ENCODE results near the gene RBM14. TPM values are rescaled to one million over a fixed set of nuclear protein-coding genes. Genes with fewer than 3 reads are reported as not detected.
"Not testable (repeated sequence)": the region's sequence is repeated elsewhere in the genome, so short reads cannot be mapped to it uniquely, and the experiment has no call there.

Gene RBM14
- total RNA-seq, 1 donor from 2014 or later = 49.9 TPM

- H3K4me3 ChIP-seq (ENCODE audit: low read depth, low read length) = peak within 1 kb of the TSS; percentile 93
- peak; percentile 98 for DNase-seq (ENCODE audit: low read depth)
- H3K36me3 ChIP-seq (ENCODE audit: control insufficient read depth, insufficient read depth, low read length) = no peaks in the 10 kb centered on the region
- H3K27me3 ChIP-seq (ENCODE audit: control insufficient read depth, insufficient read depth, low read length) = no peaks in the 10 kb centered on the region
- TF ChIP-seq, protein P1, sequence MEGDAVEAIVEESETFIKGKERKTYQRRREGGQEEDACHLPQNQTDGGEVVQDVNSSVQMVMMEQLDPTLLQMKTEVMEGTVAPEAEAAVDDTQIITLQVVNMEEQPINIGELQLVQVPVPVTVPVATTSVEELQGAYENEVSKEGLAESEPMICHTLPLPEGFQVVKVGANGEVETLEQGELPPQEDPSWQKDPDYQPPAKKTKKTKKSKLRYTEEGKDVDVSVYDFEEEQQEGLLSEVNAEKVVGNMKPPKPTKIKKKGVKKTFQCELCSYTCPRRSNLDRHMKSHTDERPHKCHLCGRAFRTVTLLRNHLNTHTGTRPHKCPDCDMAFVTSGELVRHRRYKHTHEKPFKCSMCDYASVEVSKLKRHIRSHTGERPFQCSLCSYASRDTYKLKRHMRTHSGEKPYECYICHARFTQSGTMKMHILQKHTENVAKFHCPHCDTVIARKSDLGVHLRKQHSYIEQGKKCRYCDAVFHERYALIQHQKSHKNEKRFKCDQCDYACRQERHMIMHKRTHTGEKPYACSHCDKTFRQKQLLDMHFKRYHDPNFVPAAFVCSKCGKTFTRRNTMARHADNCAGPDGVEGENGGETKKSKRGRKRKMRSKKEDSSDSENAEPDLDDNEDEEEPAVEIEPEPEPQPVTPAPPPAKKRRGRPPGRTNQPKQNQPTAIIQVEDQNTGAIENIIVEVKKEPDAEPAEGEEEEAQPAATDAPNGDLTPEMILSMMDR (IDR thresholded peaks at IDR 0.05; ENCODE audit: insufficient read depth, low read length, poor library complexity, severe bottlenecking) = no peak
These were observed 22.0 kb downstream of the RBM14 start, which contains the start of gene RBM4 for GRCh38 chr11:66638177-66639065. Gene RBM4, plus strand, starts transcription at chr11:66638703. Its CDS starts 1,009 bp downstream, at chr11:66639712.

- TF ChIP-seq, protein P1 (IDR thresholded peaks at IDR 0.05; ENCODE audit: insufficient read depth, low read length, poor library complexity, severe bottlenecking) = no peak
- Histone ChIP-seq H3K27me3 (ENCODE audit: control insufficient read depth, insufficient read depth, low read length) (no peaks in the 10 kb centered on the region), H3K36me3 (ENCODE audit: control insufficient read depth, insufficient read depth, low read length) (peaks cover 1% of the 10 kb centered on the region), H3K4me3 (ENCODE audit: low read depth, low read length) (peak overlapping the region; percentile 93)
- DNase-seq (ENCODE audit: low read depth) = no peak
These were observed 22.8 kb downstream of the RBM14 start for GRCh38 chr11:66639066-66639813.

GRCh38 chr11:66639814-66640340 is 23.4 kb downstream of the RBM14 start:
- H3K4me3 ChIP-seq (ENCODE audit: low read depth, low read length) = peak overlapping the region; percentile 93
- DNase-seq (ENCODE audit: low read depth); H3K27me3 ChIP-seq (ENCODE audit: control insufficient read depth, insufficient read depth, low read length); H3K36me3 ChIP-seq (ENCODE audit: control insufficient read depth, insufficient read depth, low read length): not testable (repeated sequence)

DNA sequence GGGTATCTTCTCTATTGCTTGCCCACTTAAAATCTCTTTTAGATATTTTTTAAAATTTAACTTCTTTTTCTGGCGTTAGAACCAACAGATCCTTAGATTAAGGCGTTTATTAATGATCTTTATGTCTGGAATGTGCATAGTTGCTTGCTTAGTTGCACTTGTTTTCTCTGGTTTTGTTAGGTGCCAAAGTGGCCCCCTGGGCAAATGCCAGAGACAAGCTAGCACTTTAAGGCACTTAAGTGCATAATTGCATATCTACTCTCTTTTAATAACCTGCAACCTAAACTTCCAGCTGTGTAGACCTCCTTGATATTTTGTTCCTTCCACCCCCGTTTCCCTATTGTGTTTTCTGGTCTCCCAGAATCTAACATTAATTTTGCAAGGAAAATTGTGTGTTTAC is 25.4 kb downstream of the RBM14 start:
- Histone ChIP-seq H3K27me3 (ENCODE audit: control insufficient read depth, insufficient read depth, low read length) (no peaks in the 10 kb centered on the region), H3K36me3 (ENCODE audit: control insufficient read depth, insufficient read depth, low read length) (peaks cover 3% of the 10 kb centered on the region), H3K4me3 (ENCODE audit: low read depth, low read length) (peak overlapping the region; percentile 20)
- TF ChIP-seq, protein P1 (IDR thresholded peaks at IDR 0.05; ENCODE audit: insufficient read depth, low read length, poor library complexity, severe bottlenecking) = no peak
- no peak for DNase-seq (ENCODE audit: low read depth)

- Histone ChIP-seq H3K36me3 (ENCODE audit: control insufficient read depth, insufficient read depth, low read length) (peaks cover 3% of the 10 kb centered on the region), H3K4me3 (ENCODE audit: low read depth, low read length) (peak overlapping the region; percentile 30), H3K27me3 (ENCODE audit: control insufficient read depth, insufficient read depth, low read length) (no peaks in the 10 kb centered on the region)
These were observed 27.5 kb downstream of the RBM14 start for GRCh38 chr11:66643745-66644437.

More at GRCh38 chr11:66643745-66644437, 27.5 kb downstream of the RBM14 start:
- TF ChIP-seq, protein P1 (IDR thresholded peaks at IDR 0.05; ENCODE audit: insufficient read depth, low read length, poor library complexity, severe bottlenecking) = no peak
- DNase-seq (ENCODE audit: low read depth) = no peak

All from kidney epithelial cell (primary cell).